Neuronal stem cell (in vitro differentiated cells): ENCODE measurements around the gene IRS2.

Experiments used
- DNase-seq: peaks from one replicate; pipeline ENCODE4 v3.0.0-alpha.2; 2013; ENCODE audit warnings: low spot score
- H2AFZ ChIP-seq: one replicate; pipeline ENCODE4 v1.6.1; 2013; ENCODE audit warnings: mild to moderate bottlenecking, low read length, inconsistent platforms
- H2AK5ac ChIP-seq: 2 replicates; pipeline ENCODE4 v1.6.1; 2013; ENCODE audit warnings: low read depth, mild to moderate bottlenecking, inconsistent platforms, low read length, moderate library complexity, mixed read lengths
- H2BK120ac ChIP-seq: 2 replicates; pipeline ENCODE4 v1.6.1; 2013; ENCODE audit warnings: low read depth, mild to moderate bottlenecking, inconsistent platforms, low read length, moderate library complexity, mixed read lengths
- H2BK12ac ChIP-seq: one replicate; pipeline ENCODE4 v1.6.1; 2013; ENCODE audit warnings: low read length, inconsistent platforms
- H2BK15ac ChIP-seq: 2 replicates; pipeline ENCODE4 v1.6.1; 2013; ENCODE audit warnings: mild to moderate bottlenecking, low read length, inconsistent platforms, mixed read lengths
- H2BK5ac ChIP-seq: one replicate; pipeline ENCODE4 v1.6.1; 2013; ENCODE audit warnings: inconsistent platforms, mild to moderate bottlenecking, low read length, moderate library complexity
- H3K14ac ChIP-seq: one replicate; pipeline ENCODE4 v1.6.1; 2013; ENCODE audit warnings: low read length, inconsistent platforms
- H3K18ac ChIP-seq: 2 replicates; pipeline ENCODE4 v1.6.1; 2013; ENCODE audit warnings: low read length, inconsistent platforms
- H3K23ac ChIP-seq: 2 replicates; pipeline ENCODE4 v1.6.1; 2013; ENCODE audit warnings: low read depth, mild to moderate bottlenecking, mixed read lengths, low read length, inconsistent platforms; ENCODE audit not compliant: poor library complexity
- H3K27ac ChIP-seq: replicated peaks from 3 replicates; pipeline ENCODE4 v1.5.1; 2013; ENCODE audit warnings: low read length, inconsistent platforms
- H3K27me3 ChIP-seq, 3 experiments: 2 replicates each; pipeline ENCODE4 v1.6.1; 2013; ENCODE audit warnings: low read length in 3 of 3, mild to moderate bottlenecking in 2 of 3, inconsistent platforms in 1 of 3, low read depth in 1 of 3, mixed read lengths in 1 of 3, moderate library complexity in 1 of 3; ENCODE audit not compliant: control insufficient read depth in 3 of 3, insufficient read depth in 3 of 3
- H3K36me3 ChIP-seq, 2 donors: replicated peaks in 1 of 2; 2 replicates each; pipeline ENCODE4 v1.6.1; 2013; ENCODE audit warnings: low read length in 2 of 2; ENCODE audit not compliant: control insufficient read depth in 2 of 2, insufficient read depth in 2 of 2
- H3K4ac ChIP-seq: 2 replicates; pipeline ENCODE4 v1.6.1; 2013; ENCODE audit warnings: inconsistent platforms, mild to moderate bottlenecking, low read length, moderate library complexity
- H3K4me1 ChIP-seq, 2 donors: 1 replicate in 1 of 2; 2 replicates in 1 of 2; pipeline ENCODE4 v1.6.1; 2013; ENCODE audit warnings: low read length in 2 of 2, low read depth in 1 of 2; ENCODE audit not compliant: control insufficient read depth in 2 of 2, insufficient read depth in 1 of 2
- H3K4me2 ChIP-seq: one replicate; pipeline ENCODE4 v1.6.1; 2013; ENCODE audit warnings: mild to moderate bottlenecking, low read length, inconsistent platforms; ENCODE audit not compliant: insufficient read depth, poor library complexity, severe bottlenecking
- H3K4me3 ChIP-seq, 2 donors: 2 replicates each; pipeline ENCODE4 v1.5.1; 2013; ENCODE audit warnings: low read length in 2 of 2, mild to moderate bottlenecking in 2 of 2, inconsistent platforms in 1 of 2, moderate library complexity in 1 of 2
- H3K79me1 ChIP-seq: one replicate; pipeline ENCODE4 v1.6.1; 2013; ENCODE audit warnings: low read depth, mild to moderate bottlenecking, inconsistent platforms, low read length, moderate library complexity
- H3K9ac ChIP-seq: one replicate; pipeline ENCODE4 v1.6.1; 2013; ENCODE audit warnings: mild to moderate bottlenecking, low read depth, low read length, inconsistent platforms; ENCODE audit not compliant: poor library complexity
- H3K9me3 ChIP-seq, 2 donors: replicated peaks in 1 of 2; 2 replicates each; pipeline versions ENCODE3 to v1.6.1; 2013; ENCODE audit warnings: low read length in 2 of 2, mild to moderate bottlenecking in 2 of 2, inconsistent platforms in 1 of 2, low read depth in 1 of 2, mixed read lengths in 1 of 2, moderate library complexity in 1 of 2; ENCODE audit not compliant: control insufficient read depth in 2 of 2, insufficient read depth in 1 of 2
- H4K8ac ChIP-seq: one replicate; pipeline ENCODE4 v1.6.1; 2013; ENCODE audit warnings: low read depth, mild to moderate bottlenecking, inconsistent platforms, low read length, moderate library complexity
- H4K91ac ChIP-seq: one replicate; pipeline ENCODE4 v1.6.1; 2013; ENCODE audit warnings: low read length, low read depth, mild to moderate bottlenecking, inconsistent platforms; ENCODE audit not compliant: poor library complexity
- WGBS, 2 donors: extraction: QIAGEN DNeasy Blood & Tissue Kit; methylation state at CpG; one replicate each; pipeline ENCODE4 v1.1.7; 2013; ENCODE audit warnings: missing lambda C conversion rate in 2 of 2, mixed read lengths in 1 of 2; ENCODE audit not compliant: insufficient read length in 2 of 2, insufficient replicate concordance in 1 of 2; ENCODE audit errors: extremely low coverage in 2 of 2; 5-methylcytosine and 5-hydroxymethylcytosine counted together

Gene IRS2

DNA sequence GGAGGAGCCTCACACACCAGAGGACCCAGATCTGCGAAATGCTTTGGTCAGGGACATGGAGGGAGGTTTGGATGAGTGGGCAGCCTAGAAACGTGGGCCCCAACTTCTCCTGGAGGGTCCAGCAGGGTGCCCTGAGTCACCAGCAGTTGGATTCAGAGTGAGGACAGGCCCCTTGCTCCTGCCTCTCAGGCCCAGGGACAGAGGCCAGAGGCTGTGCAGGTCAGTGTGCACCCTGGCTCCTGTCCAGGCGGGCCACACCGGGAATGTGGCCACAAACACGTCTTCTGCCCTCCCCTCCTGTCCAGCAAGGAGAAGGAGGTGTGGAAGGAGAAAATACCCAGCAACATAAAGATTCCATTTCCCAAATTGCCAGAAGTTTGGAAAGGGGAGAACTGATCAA is 19.4 kb downstream of the IRS2 start:
- Histone ChIP-seq H3K4me2 (no peak overlapping the region), H3K4me1 (peaks cover 0 to 4% of the 10 kb centered on the region in 2 donors), H3K14ac (peak overlapping the region; percentile 1), H2BK120ac (no peak overlapping the region), H2AFZ (no peak overlapping the region), H3K9me3 (no peaks in the 10 kb centered on the region), H3K79me1 (peaks cover 3% of the 10 kb centered on the region), H3K9ac (no peak overlapping the region), H2AK5ac (no peak overlapping the region), H4K91ac (no peak overlapping the region), H3K4me3 (no peak overlapping the region), H2BK15ac (no peak overlapping the region), H2BK5ac (no peak overlapping the region), H3K27me3 (no peaks in the 10 kb centered on the region), H3K36me3 (peaks cover 2 to 3% of the 10 kb centered on the region in 2 donors), H3K23ac (no peak overlapping the region), H3K4ac (no peak overlapping the region), H4K8ac (no peak overlapping the region), H3K27ac (no peak overlapping the region), H3K18ac (peak overlapping the region; percentile 15), H2BK12ac (no peak overlapping the region)
- DNase-seq: no peak
- WGBS, 2 donors: no CpG with 5 or more reads among the region's 5 CpGs

GRCh38 chr13:109764470-109765291 is 21.7 kb downstream of the IRS2 start:
- Histone ChIP-seq H3K79me1 (no peaks in the 10 kb centered on the region), H3K9me3 (no peaks in the 10 kb centered on the region), H2BK5ac (no peak overlapping the region), H3K27ac (no peak overlapping the region), H2BK15ac (no peak overlapping the region), H3K14ac (no peak overlapping the region), H3K27me3 (no peaks in the 10 kb centered on the region), H3K23ac (no peak overlapping the region), H3K18ac (no peak overlapping the region), H2AFZ (no peak overlapping the region), H2BK120ac (no peak overlapping the region), H3K4me3 (no peak overlapping the region), H3K4me1 (peaks cover 0 to 5% of the 10 kb centered on the region in 2 donors), H3K4ac (no peak overlapping the region), H4K91ac (no peak overlapping the region), H4K8ac (no peak overlapping the region), H3K4me2 (no peak overlapping the region), H2AK5ac (no peak overlapping the region), H2BK12ac (no peak overlapping the region), H3K9ac (no peak overlapping the region), H3K36me3 (peaks cover 0 to 1% of the 10 kb centered on the region in 2 donors)
- no CpG with 5 or more reads among the region's 10 CpGs for WGBS, 2 donors
- DNase-seq: no peak

GRCh38 chr13:109764045-109764444 is 22.3 kb downstream of the IRS2 start:
- Histone ChIP-seq H2BK12ac (no peak overlapping the region), H3K18ac (no peak overlapping the region), H4K91ac (no peak overlapping the region), H3K23ac (no peak overlapping the region), H3K9ac (no peak overlapping the region), H3K27me3 (no peaks in the 10 kb centered on the region), H3K9me3 (no peaks in the 10 kb centered on the region), H4K8ac (no peak overlapping the region), H3K27ac (no peak overlapping the region), H3K4ac (no peak overlapping the region), H2AK5ac (no peak overlapping the region), H3K14ac (no peak overlapping the region), H2BK15ac (no peak overlapping the region), H3K79me1 (peaks cover under 1% of the 10 kb centered on the region), H3K4me1 (peaks cover 0 to 6% of the 10 kb centered on the region in 2 donors), H2BK120ac (no peak overlapping the region), H3K4me3 (no peak overlapping the region), H2AFZ (no peak overlapping the region), H3K4me2 (no peak overlapping the region), H3K36me3 (peaks cover 0 to 1% of the 10 kb centered on the region in 2 donors), H2BK5ac (no peak overlapping the region)
- WGBS, 2 donors: no CpG with 5 or more reads among the region's 7 CpGs
- DNase-seq: no peak

GRCh38 chr13:109762791-109763190 is 23.6 kb downstream of the IRS2 start:
- Histone ChIP-seq H3K27me3 (no peaks in the 10 kb centered on the region), H3K4me1 (peaks cover 0 to 6% of the 10 kb centered on the region in 2 donors), H3K23ac (no peak overlapping the region), H2BK120ac (no peak overlapping the region), H2AK5ac (no peak overlapping the region), H3K4me3 (no peak overlapping the region), H3K14ac (no peak overlapping the region), H2AFZ (no peak overlapping the region), H2BK15ac (no peak overlapping the region), H2BK12ac (no peak overlapping the region), H3K79me1 (peaks cover 3% of the 10 kb centered on the region), H3K9ac (no peak overlapping the region), H3K4ac (no peak overlapping the region), H3K18ac (no peak overlapping the region), H2BK5ac (no peak overlapping the region), H3K9me3 (no peaks in the 10 kb centered on the region), H3K4me2 (no peak overlapping the region), H4K91ac (no peak overlapping the region), H4K8ac (no peak overlapping the region), H3K27ac (no peak overlapping the region), H3K36me3 (peaks cover 0 to 1% of the 10 kb centered on the region in 2 donors)
- no CpG with 5 or more reads among the region's 6 CpGs for WGBS, 2 donors
- DNase-seq: no peak
